Fibroblast of upper back skin (primary cell): Measurements from ENCODE around the gene UVRAG.

ENCODE experiments used
- DNase-seq: peaks from one replicate; pipeline ENCODE4 v3.0.0-alpha.2; 2013

The UVRAG gene

GRCh38 chr11:75784085-75784478 lies 30.9 kb upstream of the UVRAG start:
- no peak for DNase-seq

DNA sequence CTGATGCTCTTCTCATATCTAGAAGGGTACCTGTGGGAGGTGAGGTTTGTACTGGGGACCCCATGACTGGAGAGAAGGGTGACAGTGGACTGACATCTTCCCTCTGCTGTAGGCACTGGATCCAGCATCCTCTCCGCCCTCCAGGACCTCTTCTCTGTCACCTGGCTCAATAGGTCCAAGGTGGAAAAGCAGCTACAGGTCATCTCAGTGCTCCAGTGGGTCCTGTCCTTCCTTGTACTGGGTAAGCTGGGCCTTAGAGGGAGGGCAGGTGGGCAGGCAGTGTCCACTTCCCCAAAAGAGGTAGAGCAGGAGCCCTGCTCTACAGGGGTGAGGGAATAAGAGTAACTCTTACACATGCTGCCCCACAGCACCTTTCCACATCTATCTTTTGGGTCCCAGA lies 30.5 kb upstream of the UVRAG start:
- no peak for DNase-seq

- DNase-seq: no peak
Measured at GRCh38 chr11:75785187-75785586, 29.8 kb upstream of the UVRAG start.

DNA sequence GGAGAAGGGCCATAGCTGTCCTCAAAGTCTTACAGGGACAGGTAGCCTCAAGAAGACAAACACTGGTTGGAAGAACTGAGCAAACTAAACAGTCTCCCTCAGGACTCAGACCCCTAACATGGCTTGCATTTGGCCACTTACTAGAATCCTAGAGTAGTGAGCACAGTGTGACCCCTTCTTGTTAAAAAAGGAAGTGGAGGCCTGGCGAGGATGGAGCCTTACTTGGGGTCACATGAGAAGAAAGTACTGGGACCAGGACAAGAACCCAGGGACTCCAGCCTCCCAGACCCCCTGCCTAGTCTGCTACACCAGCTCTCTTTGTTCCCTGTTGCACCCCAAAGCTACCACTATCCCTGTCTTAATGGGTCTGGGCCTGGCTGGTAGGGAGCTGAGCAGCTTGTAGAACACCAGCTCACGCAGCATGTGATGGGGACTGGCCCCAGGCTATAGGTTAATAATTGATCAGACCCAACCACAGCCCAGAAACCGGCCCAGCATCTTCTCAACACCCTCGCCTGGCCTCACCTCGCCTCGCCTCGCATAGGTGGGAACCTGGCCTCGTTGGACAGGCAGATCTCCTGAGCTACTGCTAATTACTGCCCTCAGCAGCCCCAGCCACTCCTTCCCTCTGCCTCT lies 28.8 kb upstream of the UVRAG start:
- no peak for DNase-seq

DNA sequence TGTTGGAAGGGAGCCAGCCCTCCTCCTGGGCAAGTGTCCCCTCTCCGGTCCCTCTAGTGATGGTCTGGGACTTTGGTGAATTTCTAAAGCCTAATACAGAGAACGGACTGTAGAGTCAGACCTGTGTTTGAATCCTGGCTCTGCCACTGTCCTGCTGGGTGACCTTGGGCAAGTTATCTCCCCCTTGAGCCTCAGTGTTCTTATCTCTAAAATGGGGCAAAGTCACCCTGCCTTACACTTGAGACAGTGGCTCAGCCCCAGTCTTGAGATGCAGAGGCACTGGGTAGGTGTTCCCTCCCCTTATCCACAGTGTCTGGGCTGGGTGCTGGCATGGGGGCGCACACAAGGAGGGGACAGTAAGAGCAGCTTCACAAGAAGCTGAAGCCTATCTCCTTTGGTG lies 25.5 kb upstream of the UVRAG start:
- no peak for DNase-seq

DNA sequence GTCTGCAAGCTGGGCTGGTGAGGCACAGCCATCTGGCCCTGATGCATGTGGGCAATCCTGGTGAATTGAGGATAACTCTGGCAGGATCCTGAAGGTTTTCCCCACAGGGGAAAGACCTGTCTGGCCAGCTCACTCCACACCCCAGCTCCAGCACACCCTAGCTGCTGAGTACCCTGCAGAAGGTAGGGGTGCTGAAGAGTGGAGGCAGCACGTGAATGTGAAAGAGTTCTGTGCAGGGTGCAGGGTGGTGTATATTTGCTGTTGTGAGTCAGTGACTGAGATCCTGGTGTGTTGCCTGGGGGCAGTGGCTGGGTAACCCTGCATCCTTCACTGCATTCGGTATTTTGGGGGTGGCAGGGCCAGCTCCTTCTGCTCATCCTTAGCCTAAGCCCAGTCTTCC lies 24.0 kb upstream of the UVRAG start:
- DNase-seq: no peak

- no peak for DNase-seq
Measured at GRCh38 chr11:75792127-75792731, 22.8 kb upstream of the UVRAG start.

DNA sequence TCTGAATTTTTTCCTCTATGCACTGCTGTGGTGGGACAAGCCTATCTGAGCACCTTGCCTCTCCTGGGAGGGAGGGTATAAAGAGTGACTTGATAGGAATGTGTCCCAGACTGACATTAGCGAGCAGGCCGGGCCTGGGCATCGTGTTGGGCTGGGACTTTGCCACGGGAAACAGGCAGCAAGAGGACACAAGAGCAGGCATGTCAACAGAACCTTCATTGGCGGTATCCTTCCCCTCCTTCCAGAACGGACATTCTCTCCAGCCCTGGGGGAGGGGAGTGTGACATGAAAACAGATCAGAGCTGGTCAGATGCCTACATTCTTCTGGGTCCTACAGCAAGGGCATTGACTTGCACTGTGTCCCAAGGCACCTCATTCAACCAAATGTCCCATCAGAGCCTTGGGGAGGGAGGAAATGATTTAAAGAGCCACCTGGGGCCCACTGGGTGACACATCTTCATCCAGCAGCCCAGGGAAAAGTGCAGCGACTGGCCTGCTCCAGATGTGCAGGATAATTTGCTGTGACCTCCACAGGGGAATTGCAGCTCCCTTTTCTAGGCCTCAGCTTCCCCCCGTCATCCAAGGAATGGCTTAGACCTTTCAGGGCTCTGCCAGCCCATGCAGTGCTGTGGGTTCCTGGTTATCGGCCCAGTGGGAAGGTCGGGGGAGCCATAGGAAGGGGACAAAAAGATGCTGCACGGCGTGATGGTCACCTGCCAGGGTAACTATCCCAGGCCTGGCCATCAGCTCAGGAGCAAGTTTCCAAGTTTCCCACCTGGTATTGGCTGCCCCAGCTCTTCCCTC lies 21.8 kb upstream of the UVRAG start:
- no peak for DNase-seq

GRCh38 chr11:75793966-75794365 lies 21.0 kb upstream of the UVRAG start:
- DNase-seq: no peak

DNA sequence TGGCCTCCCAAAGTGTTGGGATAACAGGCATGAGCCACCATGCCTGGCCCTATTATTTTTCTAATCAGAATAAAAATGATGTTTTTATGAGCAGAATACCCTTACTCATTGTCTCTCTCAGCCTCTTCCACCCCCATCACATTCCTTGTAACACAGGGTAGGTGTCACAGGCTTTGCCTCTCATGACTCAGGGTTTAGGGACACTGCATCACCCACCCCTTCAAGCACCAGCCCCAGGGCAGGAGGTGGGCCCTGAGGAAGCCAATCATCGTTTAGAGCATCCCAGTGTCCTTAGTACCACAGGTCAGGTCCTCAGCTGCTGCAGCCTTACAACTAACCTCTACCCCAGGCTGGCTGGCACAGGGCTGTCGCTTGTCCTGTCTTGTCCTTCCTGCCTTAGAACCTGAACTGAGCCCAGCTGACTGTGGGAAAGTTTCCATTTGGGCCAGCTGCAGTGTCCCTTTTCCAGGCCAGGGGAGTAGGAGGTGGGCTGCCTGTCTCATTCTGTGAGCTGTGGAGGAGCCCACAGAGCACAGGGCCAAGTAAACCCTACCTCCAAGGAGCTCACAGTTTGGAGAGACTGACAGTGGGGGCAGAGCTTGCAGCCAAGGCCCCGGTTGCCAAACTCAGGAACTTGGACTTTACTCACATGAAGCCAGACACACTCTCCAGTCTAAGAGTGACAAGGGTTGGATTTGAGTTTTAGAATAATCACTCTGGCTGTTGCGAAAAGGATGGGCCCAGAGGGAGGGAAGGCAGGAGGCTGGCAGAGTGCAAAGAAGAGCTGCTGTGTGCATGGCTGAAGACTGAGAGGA lies 19.5 kb upstream of the UVRAG start:
- no peak for DNase-seq

- DNase-seq: no peak
Measured at GRCh38 chr11:75796091-75796435, 18.9 kb upstream of the UVRAG start.

DNA sequence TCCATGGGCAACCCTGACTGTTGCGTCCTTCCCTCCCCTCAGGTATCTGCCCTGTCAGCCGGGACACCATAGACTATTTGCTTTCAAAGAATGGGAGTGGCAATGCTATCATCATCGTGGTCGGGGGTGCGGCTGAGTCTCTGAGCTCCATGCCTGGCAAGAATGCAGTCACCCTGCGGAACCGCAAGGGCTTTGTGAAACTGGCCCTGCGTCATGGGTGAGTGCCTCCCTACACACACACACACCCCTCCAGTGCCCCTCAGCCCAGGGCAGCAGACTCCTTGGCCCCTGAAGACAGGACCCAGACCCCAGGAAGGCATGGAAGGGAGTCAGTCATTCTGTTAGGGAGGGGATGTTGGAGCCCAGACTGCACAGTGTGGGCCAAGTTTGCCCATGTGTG lies 17.9 kb upstream of the UVRAG start:
- DNase-seq: no peak

- peak; percentile 37 for DNase-seq
Measured at GRCh38 chr11:75797792-75798191, 17.2 kb upstream of the UVRAG start.

GRCh38 chr11:75800136-75800675 lies 14.8 kb upstream of the UVRAG start:
- no peak for DNase-seq

GRCh38 chr11:75800728-75801361 lies 14.2 kb upstream of the UVRAG start:
- DNase-seq: no peak

DNA sequence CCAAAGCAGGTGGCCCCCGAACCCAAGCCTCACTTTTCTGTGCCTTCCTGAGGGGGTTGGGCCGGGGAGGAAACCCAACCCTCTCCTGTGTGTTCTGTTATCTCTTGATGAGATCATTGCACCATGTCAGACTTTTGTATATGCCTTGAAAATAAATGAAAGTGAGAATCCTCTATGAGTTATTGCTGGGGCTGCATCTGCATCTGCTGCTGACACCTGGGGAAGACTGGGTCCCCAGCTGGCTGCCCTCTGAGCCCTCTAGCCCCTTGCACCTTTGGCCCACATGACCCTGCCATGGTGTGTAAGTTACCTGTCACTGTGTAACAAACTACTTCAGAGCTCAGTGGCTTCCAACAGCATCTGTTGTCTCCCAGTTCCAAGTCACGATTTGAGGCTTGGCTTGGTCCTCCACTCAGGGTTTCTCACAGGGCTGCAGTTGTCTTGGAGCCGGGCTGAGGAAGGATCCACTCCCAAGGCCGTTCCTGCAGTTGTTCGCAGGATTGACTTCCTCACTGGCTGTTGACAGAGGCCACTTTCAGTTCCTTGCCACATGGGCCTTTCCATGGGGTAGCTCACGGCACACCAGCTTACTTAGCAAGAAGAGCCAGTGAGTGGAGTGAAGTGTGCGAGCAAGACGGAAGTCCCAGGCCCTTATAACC lies 13.5 kb upstream of the UVRAG start:
- DNase-seq: no peak

- no peak for DNase-seq
Measured at GRCh38 chr11:75802021-75802912, 12.7 kb upstream of the UVRAG start.

DNA sequence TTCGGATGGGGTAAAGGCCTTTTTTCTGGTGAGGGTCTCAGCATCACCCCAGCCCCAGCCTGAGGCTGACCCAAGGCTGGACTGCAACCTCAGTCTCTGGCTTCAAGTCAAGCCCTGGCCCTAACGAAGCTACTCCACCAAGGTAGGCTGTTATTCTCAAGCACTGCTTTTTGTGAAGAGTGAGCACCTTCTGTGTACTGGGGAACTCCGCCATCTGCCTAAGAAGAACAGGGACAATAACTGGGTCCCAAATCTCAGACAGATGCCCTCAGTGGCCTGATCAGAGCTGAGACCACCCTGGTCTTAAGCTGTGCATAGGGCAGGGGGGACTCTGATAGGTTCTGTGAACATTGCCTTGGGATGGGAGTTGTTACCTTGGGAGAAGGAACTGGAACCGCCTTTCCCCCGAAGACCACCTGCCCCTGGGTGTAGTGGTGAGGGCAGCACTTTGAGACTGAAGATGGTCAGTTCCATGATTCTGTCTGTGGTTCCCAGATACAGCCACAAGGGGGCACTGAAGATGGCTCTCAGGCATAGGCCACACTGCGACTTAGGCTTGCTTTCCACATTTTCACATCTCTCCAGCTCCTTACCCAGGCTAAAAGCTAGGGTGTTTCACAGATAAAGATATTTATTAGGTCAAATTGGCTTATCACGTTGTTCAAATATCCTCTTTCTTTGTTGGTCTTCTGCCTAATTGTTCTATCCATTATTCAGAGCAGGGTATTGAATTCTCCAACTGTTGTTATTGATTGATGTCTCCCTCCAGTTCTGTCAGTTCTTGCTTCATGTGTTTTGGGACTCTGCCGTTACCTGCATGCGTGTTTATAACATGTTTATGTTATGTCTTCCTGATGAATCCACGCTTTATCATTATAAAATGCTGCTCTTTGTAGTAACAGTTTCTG lies 11.8 kb upstream of the UVRAG start:
- peak; percentile 64 for DNase-seq

DNA sequence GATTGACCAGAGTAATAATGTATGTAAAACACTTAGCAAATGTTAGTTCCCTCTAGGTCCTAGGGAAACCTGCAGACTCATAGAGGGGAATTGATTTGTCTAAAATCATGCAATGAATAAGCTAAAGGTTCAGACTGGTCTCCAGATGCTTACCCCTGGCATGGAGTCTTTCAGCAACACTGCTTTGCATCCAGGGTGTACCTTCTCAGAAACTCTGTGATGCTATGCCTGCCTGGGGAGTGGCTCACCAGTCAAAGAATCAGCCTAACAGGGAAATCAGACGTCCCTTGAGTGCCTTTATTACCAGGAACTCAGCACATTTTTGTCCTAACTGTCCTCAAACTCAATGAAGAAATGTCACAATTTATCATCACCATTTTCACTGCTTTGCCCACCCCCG lies 5.9 kb upstream of the UVRAG start:
- DNase-seq: no peak

- no peak for DNase-seq
Measured at GRCh38 chr11:75809991-75810390, 5.0 kb upstream of the UVRAG start.
